ENCODE measurements around the gene PKP4.

PKP4 gene

GRCh38 chr2:158499383-158499782 is 42.6 kb downstream of the PKP4 start:
- H3K4me1 Mint-ChIP-seq (ENCODE audit: low read depth): peaks cover 16% of the 10 kb centered on the region

GRCh38 chr2:158500333-158500732 is 43.6 kb downstream of the PKP4 start:
- DNase-seq: no peak
- peaks cover 16% of the 10 kb centered on the region for H3K4me1 Mint-ChIP-seq (ENCODE audit: low read depth)
- no peak overlapping the region for H3K27ac Mint-ChIP-seq
- no peaks in the 10 kb centered on the region for H3K9me3 Mint-ChIP-seq
- peaks cover 9% of the 10 kb centered on the region for H3K36me3 Mint-ChIP-seq (ENCODE audit: low read depth)
- H3K27me3 Mint-ChIP-seq: no peaks in the 10 kb centered on the region
- no peak overlapping the region for H3K4me3 Mint-ChIP-seq

More at GRCh38 chr2:158499383-158499782, 42.6 kb downstream of the PKP4 start:
- H3K27me3 Mint-ChIP-seq: no peaks in the 10 kb centered on the region
- H3K9me3 Mint-ChIP-seq: no peaks in the 10 kb centered on the region
- no peak overlapping the region for H3K27ac Mint-ChIP-seq
- H3K36me3 Mint-ChIP-seq (ENCODE audit: low read depth): peaks cover 9% of the 10 kb centered on the region
- DNase-seq: no peak
- no peak overlapping the region for H3K4me3 Mint-ChIP-seq

GRCh38 chr2:158501301-158501700 is 44.5 kb downstream of the PKP4 start:
- no peaks in the 10 kb centered on the region for H3K9me3 Mint-ChIP-seq
- H3K4me1 Mint-ChIP-seq (ENCODE audit: low read depth): peaks cover 16% of the 10 kb centered on the region
- H3K27ac Mint-ChIP-seq: no peak overlapping the region
- H3K27me3 Mint-ChIP-seq: no peaks in the 10 kb centered on the region
- peaks cover 9% of the 10 kb centered on the region for H3K36me3 Mint-ChIP-seq (ENCODE audit: low read depth)
- no peak overlapping the region for H3K4me3 Mint-ChIP-seq
- no peak for DNase-seq

GRCh38 chr2:158502974-158503373 is 46.2 kb downstream of the PKP4 start:
- DNase-seq: no peak
- Mint-ChIP-seq H3K4me3 (no peak overlapping the region), H3K27me3 (no peaks in the 10 kb centered on the region), H3K27ac (no peak overlapping the region), H3K36me3 (ENCODE audit: low read depth) (peaks cover 9% of the 10 kb centered on the region), H3K9me3 (no peaks in the 10 kb centered on the region), H3K4me1 (ENCODE audit: low read depth) (peaks cover 17% of the 10 kb centered on the region)

GRCh38 chr2:158504088-158504487 is 47.3 kb downstream of the PKP4 start:
- Mint-ChIP-seq H3K27me3 (no peaks in the 10 kb centered on the region), H3K4me3 (no peak overlapping the region), H3K27ac (no peak overlapping the region), H3K36me3 (ENCODE audit: low read depth) (peaks cover 6% of the 10 kb centered on the region), H3K9me3 (no peaks in the 10 kb centered on the region), H3K4me1 (ENCODE audit: low read depth) (peaks cover 17% of the 10 kb centered on the region)
- DNase-seq: no peak

- Mint-ChIP-seq H3K36me3 (ENCODE audit: low read depth) (no peaks in the 10 kb centered on the region), H3K27ac (no peak overlapping the region), H3K4me3 (no peak overlapping the region), H3K9me3 (no peaks in the 10 kb centered on the region), H3K4me1 (ENCODE audit: low read depth) (peaks cover 20% of the 10 kb centered on the region), H3K27me3 (no peaks in the 10 kb centered on the region)
- DNase-seq: no peak
These were observed 48.7 kb downstream of the PKP4 start for GRCh38 chr2:158505448-158505934.

GRCh38 chr2:158507141-158507540 is 50.4 kb downstream of the PKP4 start:
- Mint-ChIP-seq H3K4me1 (ENCODE audit: low read depth) (peaks cover 23% of the 10 kb centered on the region), H3K4me3 (no peak overlapping the region), H3K9me3 (no peaks in the 10 kb centered on the region), H3K27me3 (no peaks in the 10 kb centered on the region), H3K36me3 (ENCODE audit: low read depth) (no peaks in the 10 kb centered on the region), H3K27ac (peak overlapping the region; percentile 38)
- DNase-seq: no peak

GRCh38 chr2:158507679-158508078 is 50.9 kb downstream of the PKP4 start:
- peaks cover 23% of the 10 kb centered on the region for H3K4me1 Mint-ChIP-seq (ENCODE audit: low read depth)
- DNase-seq: no peak
- no peaks in the 10 kb centered on the region for H3K9me3 Mint-ChIP-seq
- no peak overlapping the region for H3K27ac Mint-ChIP-seq
- no peaks in the 10 kb centered on the region for H3K36me3 Mint-ChIP-seq (ENCODE audit: low read depth)
- H3K4me3 Mint-ChIP-seq: no peak overlapping the region
- H3K27me3 Mint-ChIP-seq: no peaks in the 10 kb centered on the region

- Mint-ChIP-seq H3K9me3 (no peaks in the 10 kb centered on the region), H3K27me3 (no peaks in the 10 kb centered on the region), H3K4me3 (no peak overlapping the region), H3K4me1 (ENCODE audit: low read depth) (peaks cover 23% of the 10 kb centered on the region), H3K27ac (no peak overlapping the region), H3K36me3 (ENCODE audit: low read depth) (peaks cover 5% of the 10 kb centered on the region)
- no peak for DNase-seq
These were observed 53.4 kb downstream of the PKP4 start for GRCh38 chr2:158509928-158510797.

GRCh38 chr2:158510887-158511286 is 54.1 kb downstream of the PKP4 start:
- DNase-seq: no peak
- Mint-ChIP-seq H3K27me3 (no peaks in the 10 kb centered on the region), H3K9me3 (no peaks in the 10 kb centered on the region), H3K4me3 (no peak overlapping the region), H3K27ac (no peak overlapping the region), H3K36me3 (ENCODE audit: low read depth) (peaks cover 5% of the 10 kb centered on the region), H3K4me1 (ENCODE audit: low read depth) (peaks cover 23% of the 10 kb centered on the region)

- no peaks in the 10 kb centered on the region for H3K9me3 Mint-ChIP-seq
- DNase-seq: no peak
- no peak overlapping the region for H3K27ac Mint-ChIP-seq
- no peak overlapping the region for H3K4me3 Mint-ChIP-seq
- peaks cover 23% of the 10 kb centered on the region for H3K4me1 Mint-ChIP-seq (ENCODE audit: low read depth)
- no peaks in the 10 kb centered on the region for H3K27me3 Mint-ChIP-seq
- H3K36me3 Mint-ChIP-seq (ENCODE audit: low read depth): peaks cover 5% of the 10 kb centered on the region
These were observed 55.0 kb downstream of the PKP4 start for GRCh38 chr2:158511706-158512105.

- DNase-seq: no peak
- Mint-ChIP-seq H3K4me1 (ENCODE audit: low read depth) (peaks cover 16% of the 10 kb centered on the region), H3K27me3 (no peaks in the 10 kb centered on the region), H3K36me3 (ENCODE audit: low read depth) (peaks cover 5% of the 10 kb centered on the region), H3K4me3 (no peak overlapping the region), H3K27ac (no peak overlapping the region), H3K9me3 (no peaks in the 10 kb centered on the region)
These were observed 55.6 kb downstream of the PKP4 start for GRCh38 chr2:158512323-158512722.

GRCh38 chr2:158513841-158514240 is 57.1 kb downstream of the PKP4 start:
- DNase-seq: no peak
- Mint-ChIP-seq H3K9me3 (no peaks in the 10 kb centered on the region), H3K27ac (no peak overlapping the region), H3K4me1 (ENCODE audit: low read depth) (peaks cover 13% of the 10 kb centered on the region), H3K27me3 (no peaks in the 10 kb centered on the region), H3K4me3 (no peak overlapping the region), H3K36me3 (ENCODE audit: low read depth) (peaks cover 5% of the 10 kb centered on the region)

GRCh38 chr2:158518084-158518483 is 61.3 kb downstream of the PKP4 start:
- H3K27me3 Mint-ChIP-seq: no peaks in the 10 kb centered on the region
- DNase-seq: no peak
- no peaks in the 10 kb centered on the region for H3K9me3 Mint-ChIP-seq
- H3K4me3 Mint-ChIP-seq: no peak overlapping the region
- peaks cover 2% of the 10 kb centered on the region for H3K4me1 Mint-ChIP-seq (ENCODE audit: low read depth)
- H3K36me3 Mint-ChIP-seq (ENCODE audit: low read depth): peaks cover 19% of the 10 kb centered on the region
- no peak overlapping the region for H3K27ac Mint-ChIP-seq

- H3K36me3 Mint-ChIP-seq (ENCODE audit: low read depth): peaks cover 14% of the 10 kb centered on the region
- no peak overlapping the region for H3K4me3 Mint-ChIP-seq
- no peaks in the 10 kb centered on the region for H3K27me3 Mint-ChIP-seq
- no peak for DNase-seq
- H3K4me1 Mint-ChIP-seq (ENCODE audit: low read depth): peaks cover 2% of the 10 kb centered on the region
- H3K9me3 Mint-ChIP-seq: no peaks in the 10 kb centered on the region
- no peak overlapping the region for H3K27ac Mint-ChIP-seq
These were observed 62.7 kb downstream of the PKP4 start for GRCh38 chr2:158519481-158519880.

Data from activated T-cell treated with anti-CD3 and anti-CD28 coated beads, Interleukin-2, amount 50 U/mL, for 24 hours (primary cell).